B cell (primary cell): Measurements from ENCODE around the gene SUSD3. TPM values are rescaled to one million over a fixed set of nuclear protein-coding genes. Genes with fewer than 3 reads are reported as not detected.
A peak's percentile ranks its signal among the peaks of the same experiment; 100 is the strongest.

Experiments used
- ATAC-seq: fragments of 200-7000 bp; cut with Tn5 transposase; one replicate; pipeline ENCODE4 v1.10.0; 2021; ENCODE audit warnings: low read depth, mild to moderate bottlenecking, moderate number of reproducible peaks, moderate library complexity
- CTCF ChIA-PET: fragments of 350-600 bp; sonication (Branson Sonifier 250); formaldehyde crosslinking; loops from one replicate; lab custom pipeline; 2021; ENCODE audit warnings: antibody characterized with exemption, inconsistent platforms; lab: Charles Lee
- POLR2A ChIA-PET: fragments of 350-600 bp; sonication (Branson Sonifier 250); formaldehyde crosslinking; loops from one replicate; lab custom pipeline; 2021; ENCODE audit warnings: antibody characterized with exemption; lab: Charles Lee
- DNase-seq: peaks from one replicate; pipeline ENCODE4 v3.0.0; 2013
- H2AFZ ChIP-seq: 2 replicates; pipeline ENCODE4 v1.6.1; 2012; ENCODE audit warnings: mild to moderate bottlenecking, low read depth, low read length; ENCODE audit not compliant: insufficient read depth, poor library complexity, severe bottlenecking
- H3K27ac ChIP-seq, 2 donors: 1 replicate in 1 of 2; 2 replicates in 1 of 2; pipeline ENCODE4 v1.5.1; 2012 to 2013; ENCODE audit warnings: low read length in 2 of 2, mild to moderate bottlenecking in 2 of 2, moderate library complexity in 1 of 2
- H3K27me3 ChIP-seq, 4 experiments: fragments of 200-600 bp in 1 of 4; sonication (generic) in 1 of 4; replicated peaks in 1 of 4; 1 replicate in 2 of 4; 2 replicates in 2 of 4; pipeline versions ENCODE4 v1.6.1 to v1.7.0; 2013 to 2016; ENCODE audit warnings: low read length in 3 of 4, mild to moderate bottlenecking in 2 of 4, mixed read lengths in 1 of 4, moderate library complexity in 1 of 4; ENCODE audit not compliant: insufficient read depth in 4 of 4, control insufficient read depth in 3 of 4; ENCODE audit errors: control extremely low read depth in 1 of 4
- H3K36me3 ChIP-seq, 2 experiments: replicated peaks in 1 of 2; 1 replicate in 1 of 2; 2 replicates in 1 of 2; pipeline versions ENCODE4 v1.6.1 to v1.7.1; 2013; ENCODE audit warnings: low read length in 1 of 2; ENCODE audit not compliant: insufficient read depth in 2 of 2, control insufficient read depth in 1 of 2; ENCODE audit errors: control extremely low read depth in 1 of 2, extremely low read depth in 1 of 2
- H3K4me1 ChIP-seq, 2 donors: fragments of 200-600 bp in 1 of 2; sonication (generic) in 1 of 2; 1 replicate in 1 of 2; 2 replicates in 1 of 2; pipeline versions ENCODE4 v1.5.1 to v1.6.1; 2013 to 2017; ENCODE audit warnings: low read length in 2 of 2; ENCODE audit not compliant: control insufficient read depth in 2 of 2, insufficient read depth in 2 of 2
- H3K4me2 ChIP-seq: replicated peaks from 2 replicates; pipeline ENCODE3; 2012; ENCODE audit warnings: mild to moderate bottlenecking, low read depth, low read length; ENCODE audit not compliant: poor library complexity, severe bottlenecking
- H3K4me3 ChIP-seq, 5 experiments: fragments of 200-600 bp in 1 of 5; sonication (generic) in 1 of 5; 1 replicate in 3 of 5; 2 replicates in 2 of 5; pipeline versions ENCODE4 v1.5.1 to v1.7.0; 2011 to 2016; ENCODE audit warnings: low read length in 4 of 5, mild to moderate bottlenecking in 4 of 5, low read depth in 2 of 5, control low read depth in 1 of 5, moderate library complexity in 1 of 5; ENCODE audit not compliant: insufficient read depth in 1 of 5; ENCODE audit errors: control extremely low read depth in 1 of 5, extremely low read depth in 1 of 5
- H3K79me2 ChIP-seq: fragments of 200-600 bp; sonication (generic); one replicate; pipeline ENCODE4 v1.6.0; 2016; ENCODE audit warnings: low read length; ENCODE audit not compliant: control insufficient read depth, insufficient read depth
- H3K9ac ChIP-seq: fragments of 200-600 bp; sonication (generic); 2 replicates; pipeline ENCODE4 v1.6.1; 2017; ENCODE audit warnings: mild to moderate bottlenecking, low read length, moderate library complexity
- H3K9me3 ChIP-seq, 3 donors: one replicate each; pipeline versions ENCODE4 v1.6.1 to v1.7.1; 2013; ENCODE audit warnings: low read length in 2 of 3; ENCODE audit not compliant: control insufficient read depth in 2 of 3, insufficient read depth in 1 of 3; ENCODE audit errors: control extremely low read depth in 1 of 3
- H4K20me1 ChIP-seq: 2 replicates; pipeline ENCODE4 v1.6.0; 2012; ENCODE audit warnings: mild to moderate bottlenecking, low read length; ENCODE audit not compliant: insufficient read depth, control insufficient read depth, poor library complexity, severe bottlenecking
- H3K27ac Mint-ChIP-seq: one replicate; pipeline ENCODE4 v1.8.0; 2021; ENCODE audit warnings: mixed read lengths
- H3K27me3 Mint-ChIP-seq: one replicate; pipeline ENCODE4 v1.8.0; 2021; ENCODE audit warnings: mixed read lengths
- H3K4me1 Mint-ChIP-seq: one replicate; pipeline ENCODE4 v1.8.0; 2021; ENCODE audit warnings: mixed read lengths
- H3K4me3 Mint-ChIP-seq: one replicate; pipeline ENCODE4 v1.8.0; 2021; ENCODE audit warnings: mixed read lengths
- H3K9me3 Mint-ChIP-seq: one replicate; pipeline ENCODE4 v1.8.0; 2022; ENCODE audit warnings: mixed read lengths; ENCODE audit not compliant: insufficient read depth
- EZH2 ChIP-seq: IDR thresholded peaks from 2 replicates; pipeline ENCODE4 v1.6.1; 2012; ENCODE audit warnings: borderline replicate concordance, low read depth, mild to moderate bottlenecking, moderate library complexity, low read length; ENCODE audit not compliant: insufficient read depth, poor library complexity, severe bottlenecking
- WGBS: methylation state at CpG from one replicate; pipeline ENCODE4 v1.1.5; 2013; ENCODE audit warnings: missing lambda C conversion rate; ENCODE audit not compliant: insufficient coverage; 5-methylcytosine and 5-hydroxymethylcytosine counted together
- intact Hi-C: fragments of 100-400 bp; cut with micrococcal nuclease; formaldehyde crosslinking; loops from one replicate; pipeline ENCODE4 v1.10.0; 2022
- polyA plus RNA-seq: library from polyadenylated mRNA; depleted of rRNA; stranded (reverse); fragments of >200 nt; gene quantifications from 2 replicates; pipeline ENCODE4 v1.2.3, GENCODE V29; 2012
- total RNA-seq, 2 donors: library from RNA; stranded (reverse); fragments of 120-200 nt in 1 of 2; gene quantifications; 1 replicate in 1 of 2; 2 replicates in 1 of 2; pipeline versions ENCODE4 v1.2.3 to v1.2.4, GENCODE V29; 2013 to 2022
- TF ChIP-seq, protein P1 (sequence below): fragments of 200-600 bp; IDR thresholded peaks from one replicate; pipeline ENCODE4 v1.8.0; 2022; ENCODE audit warnings: antibody characterized with exemption, mild to moderate bottlenecking

The SUSD3 gene
- total and polyA plus RNA-seq, 2 donors (not counting 1 experiment from before 2014, with no cell fraction given): 41.0 to 85.0 TPM

GRCh38 chr9:93097511-93098201 is 39.2 kb downstream of the SUSD3 start:
- peak overlapping the region; percentile 86 for H3K9ac ChIP-seq

More at GRCh38 chr9:93097511-93098201, 39.2 kb downstream of the SUSD3 start:
- DNase-seq: peak; percentile 44
- Mint-ChIP-seq H3K4me3 (peak overlapping the region; percentile 87), H3K27ac (peak overlapping the region; percentile 83), H3K27me3 (no peaks in the 10 kb centered on the region), H3K4me1 (peaks cover 58% of the 10 kb centered on the region), H3K9me3 (no peaks in the 10 kb centered on the region)
- 61% methylated on average over 11 of the region's 11 CpGs for WGBS
- Histone ChIP-seq H3K4me1 (peaks cover 49 to 61% of the 10 kb centered on the region in 2 donors), H3K36me3 (no peaks in the 10 kb centered on the region), H3K4me3 (peak overlapping the region in 1 of 5 experiments; percentile 70), H3K9me3 (no peaks in the 10 kb centered on the region), H3K27ac (peak overlapping the region; percentile 5 to 23), H3K27me3 (no peaks in the 10 kb centered on the region), H2AFZ (peak overlapping the region; percentile 49), H3K79me2 (peaks cover 36% of the 10 kb centered on the region), H4K20me1 (peaks cover 9% of the 10 kb centered on the region), H3K4me2 (peak overlapping the region; percentile 76)
- CTCF ChIA-PET: interaction anchor here (0.8 to 4.7 kb wide), 5 partner anchors 9 to 140 kb away, joined by 3 to 25 read pairs (median 5); no protein-coding TSS in a partner anchor
- POLR2A ChIA-PET: interaction anchor here (1.5 kb wide), 1 partner anchor 134 kb away, joined by 6 read pairs; no protein-coding TSS in a partner anchor
- no peak for ATAC-seq
- intact Hi-C loops: loop anchor here (5.0 to 10.0 kb wide), 2 partner anchors 95 to 983 kb away; partner anchors contain the start of gene SPTLC1
- no peak for TF ChIP-seq EZH2
- TF ChIP-seq, protein P1, sequence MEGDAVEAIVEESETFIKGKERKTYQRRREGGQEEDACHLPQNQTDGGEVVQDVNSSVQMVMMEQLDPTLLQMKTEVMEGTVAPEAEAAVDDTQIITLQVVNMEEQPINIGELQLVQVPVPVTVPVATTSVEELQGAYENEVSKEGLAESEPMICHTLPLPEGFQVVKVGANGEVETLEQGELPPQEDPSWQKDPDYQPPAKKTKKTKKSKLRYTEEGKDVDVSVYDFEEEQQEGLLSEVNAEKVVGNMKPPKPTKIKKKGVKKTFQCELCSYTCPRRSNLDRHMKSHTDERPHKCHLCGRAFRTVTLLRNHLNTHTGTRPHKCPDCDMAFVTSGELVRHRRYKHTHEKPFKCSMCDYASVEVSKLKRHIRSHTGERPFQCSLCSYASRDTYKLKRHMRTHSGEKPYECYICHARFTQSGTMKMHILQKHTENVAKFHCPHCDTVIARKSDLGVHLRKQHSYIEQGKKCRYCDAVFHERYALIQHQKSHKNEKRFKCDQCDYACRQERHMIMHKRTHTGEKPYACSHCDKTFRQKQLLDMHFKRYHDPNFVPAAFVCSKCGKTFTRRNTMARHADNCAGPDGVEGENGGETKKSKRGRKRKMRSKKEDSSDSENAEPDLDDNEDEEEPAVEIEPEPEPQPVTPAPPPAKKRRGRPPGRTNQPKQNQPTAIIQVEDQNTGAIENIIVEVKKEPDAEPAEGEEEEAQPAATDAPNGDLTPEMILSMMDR: no peak
